NCI-H345 treated with DMSO at 0.1 percent for 48 hours (cell line): ENCODE results near the gene MPO.

Experiments used
- DNase-seq: peaks from one replicate; lab custom pipeline; 2025; ENCODE audit not compliant: unreplicated experiment; lab: John Stamatoyannopoulos, UW

MPO gene

DNA sequence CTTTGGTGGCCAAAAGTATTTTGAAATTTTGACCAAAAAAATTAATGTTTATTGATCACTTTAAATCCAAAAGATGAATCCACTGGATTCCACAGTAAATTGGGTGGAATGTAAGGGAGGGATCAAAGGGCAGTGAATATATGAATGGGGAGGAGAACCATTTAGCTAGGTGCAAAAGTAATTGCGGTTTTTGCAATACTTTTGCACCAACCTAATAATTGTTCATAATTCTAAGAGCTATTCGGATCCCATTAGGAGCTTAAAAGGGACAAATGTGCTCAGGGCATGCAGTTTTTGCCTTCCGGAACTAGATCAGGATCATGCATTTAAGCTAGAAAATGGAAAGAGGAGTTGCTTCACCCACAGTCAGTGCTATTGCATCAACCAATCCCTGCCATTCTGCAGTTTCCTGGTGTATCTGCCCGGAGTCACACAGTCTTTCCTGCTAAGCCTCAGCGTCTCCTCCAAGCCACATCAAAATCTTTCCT is 42.5 kb downstream of the MPO start, which contains the start of gene LPO:
Gene LPO, plus strand, starts transcription at position 438 of the 488 bp plus-strand sequence. CDS start 4,396 bp downstream, outside the sequence.
- DNase-seq, result no peak

DNA sequence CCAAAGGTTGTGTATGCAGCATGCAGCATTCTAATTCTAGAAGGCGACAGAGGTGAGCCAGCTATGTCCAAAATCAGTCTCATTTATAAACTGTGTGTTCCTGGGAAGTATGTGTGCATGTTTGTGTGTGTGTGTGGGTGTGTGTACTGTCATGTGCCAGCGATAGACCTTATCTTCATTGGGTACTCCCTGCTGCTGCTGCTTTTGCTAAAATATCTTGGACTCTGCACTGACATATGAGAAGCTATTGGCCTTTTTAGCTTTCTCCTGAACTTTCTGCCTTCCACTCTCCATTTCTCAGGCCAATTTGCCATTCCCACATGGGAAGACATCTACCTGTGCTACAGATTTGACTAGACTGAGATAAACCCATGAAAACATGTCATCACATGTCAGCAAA is 44.3 kb downstream of the MPO start:
- DNase-seq, result no peak

DNA sequence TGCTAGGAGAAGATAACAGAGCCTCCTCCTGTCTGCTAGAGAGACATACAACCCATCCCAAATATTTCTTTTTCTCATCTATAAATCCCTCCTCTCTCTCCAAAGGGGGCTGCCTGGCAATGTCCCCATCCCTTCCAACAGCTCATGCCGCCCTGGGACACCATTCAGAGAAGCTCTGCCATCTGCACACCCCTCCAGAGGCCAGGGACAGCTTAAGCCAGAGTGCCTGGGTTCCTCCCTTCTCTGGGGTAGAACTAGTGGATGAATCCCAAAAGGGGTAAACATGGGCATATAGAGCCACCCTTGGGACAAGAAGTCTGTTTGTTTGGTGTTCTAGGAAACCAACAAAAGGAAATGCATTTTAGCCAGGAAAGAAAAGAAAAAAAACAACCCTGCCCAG is 44.9 kb downstream of the MPO start:
- DNase-seq, result no peak

DNA sequence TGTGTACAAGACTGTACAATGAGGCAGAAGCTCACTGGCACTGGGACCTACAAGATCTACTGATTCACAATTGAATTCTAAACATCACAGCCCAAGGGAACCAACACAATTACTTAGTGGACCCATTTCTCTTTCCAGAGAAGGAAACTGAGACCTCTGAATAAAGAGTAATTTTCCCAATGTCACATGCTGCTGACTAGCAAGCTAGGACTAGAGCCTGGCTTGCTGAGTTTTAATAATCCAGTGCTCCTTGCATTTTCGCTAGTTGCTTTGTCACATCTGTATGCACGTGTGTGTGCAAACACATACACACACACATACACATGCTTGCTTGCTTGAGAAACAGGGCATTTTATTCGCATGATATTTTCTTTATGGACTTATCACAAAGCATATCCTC is 46.2 kb downstream of the MPO start:
- no peak for DNase-seq

DNA sequence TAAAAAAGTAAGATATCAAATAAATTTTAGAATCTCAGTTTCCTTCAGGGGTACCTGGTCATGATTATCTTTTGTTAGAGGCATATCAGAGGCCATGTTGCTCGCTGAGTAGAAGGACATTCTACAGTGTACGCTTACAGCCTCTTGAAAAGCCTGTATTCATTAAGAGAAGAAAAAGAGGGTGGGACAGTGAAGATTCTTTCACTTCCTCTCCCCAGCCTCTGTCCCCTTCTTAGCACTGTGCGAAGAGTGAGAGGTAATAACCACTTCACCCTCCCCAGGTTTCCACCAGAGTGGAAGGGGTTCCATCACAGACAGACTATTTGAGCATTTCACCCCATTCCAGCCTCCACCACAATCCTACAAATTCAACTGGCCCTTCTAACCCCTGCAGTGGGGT is 47.2 kb downstream of the MPO start:
- no peak for DNase-seq

DNA sequence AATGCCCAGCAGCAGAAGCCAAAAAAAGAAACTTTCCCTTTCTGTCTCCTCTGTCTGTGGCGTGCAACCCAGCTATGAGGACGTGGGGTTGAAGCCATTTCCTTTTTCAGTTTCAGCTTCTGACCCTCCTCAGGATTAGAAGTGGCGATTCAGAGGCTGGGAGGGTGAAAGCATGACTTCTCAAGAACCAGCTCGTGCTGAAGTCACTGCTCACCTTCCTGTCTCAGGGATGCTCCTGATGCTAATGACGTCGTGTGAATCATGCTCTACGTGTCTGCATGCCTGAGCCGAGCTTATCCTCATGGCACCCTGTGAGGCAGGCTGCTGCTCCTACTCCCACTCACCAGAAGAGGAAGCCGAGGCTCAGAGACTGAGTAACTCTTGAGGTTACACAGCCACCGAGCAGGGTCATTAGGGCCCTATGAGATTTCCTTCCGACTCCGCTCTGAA is 48.0 kb downstream of the MPO start:
- DNase-seq, result no peak

DNA sequence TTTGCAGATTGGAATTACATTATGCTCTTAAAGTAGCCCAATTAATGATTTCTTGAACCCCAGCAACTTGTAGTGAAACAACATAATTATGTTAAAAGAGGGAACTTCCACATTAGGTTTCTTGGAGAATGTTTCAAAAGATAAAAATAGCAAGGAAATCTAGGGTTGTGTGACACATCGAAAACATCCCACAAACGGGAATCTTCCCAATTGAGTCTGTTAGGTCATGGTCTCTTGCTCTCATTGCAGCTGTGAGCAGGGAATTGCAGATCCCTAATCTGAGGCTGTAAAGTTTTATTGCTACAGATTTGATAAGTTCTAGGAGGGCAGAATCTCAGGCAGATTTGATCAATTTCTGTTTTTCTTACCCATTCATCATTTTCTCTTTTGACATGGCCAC is 49.1 kb downstream of the MPO start:
- DNase-seq, result no peak

DNA sequence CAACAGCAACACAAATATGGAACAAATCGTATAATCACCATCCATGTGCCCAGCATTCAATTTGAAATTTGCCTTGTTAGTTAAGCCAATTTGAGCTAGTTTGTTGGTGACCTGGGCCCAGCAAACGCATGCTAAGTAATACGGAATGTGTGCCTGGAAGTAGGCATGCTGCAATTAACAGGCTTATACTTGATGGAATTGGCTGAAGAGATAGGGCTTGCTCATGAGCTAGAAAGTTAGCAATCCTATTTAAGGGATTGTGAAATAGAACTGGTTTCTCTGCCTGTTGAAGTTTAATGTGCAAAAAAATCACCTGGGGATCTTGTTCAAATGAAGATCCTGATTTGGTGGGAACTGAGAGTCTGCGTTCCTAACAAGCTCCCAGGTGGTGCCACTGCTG is 50.9 kb downstream of the MPO start:
- DNase-seq, result no peak

DNA sequence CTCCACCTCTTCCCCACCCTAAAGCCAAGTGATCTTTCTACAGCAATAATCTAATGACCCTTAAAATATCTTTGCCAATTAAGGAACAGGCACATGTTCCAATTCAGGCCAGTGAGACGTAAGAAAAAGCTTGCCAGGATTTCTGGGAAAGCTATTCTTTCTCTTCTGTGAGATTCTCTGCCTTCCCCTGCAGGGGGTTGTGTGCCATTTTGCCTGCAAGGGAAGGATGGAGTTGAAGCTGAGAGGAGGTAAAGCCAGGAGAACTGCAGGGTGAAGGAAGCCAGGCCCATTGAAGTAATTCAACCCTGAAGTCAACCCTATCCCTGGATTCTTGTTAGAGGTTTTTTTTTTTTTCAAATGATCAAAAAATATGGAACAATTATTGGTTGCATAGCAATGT is 51.4 kb downstream of the MPO start:
- DNase-seq, result no peak

DNA sequence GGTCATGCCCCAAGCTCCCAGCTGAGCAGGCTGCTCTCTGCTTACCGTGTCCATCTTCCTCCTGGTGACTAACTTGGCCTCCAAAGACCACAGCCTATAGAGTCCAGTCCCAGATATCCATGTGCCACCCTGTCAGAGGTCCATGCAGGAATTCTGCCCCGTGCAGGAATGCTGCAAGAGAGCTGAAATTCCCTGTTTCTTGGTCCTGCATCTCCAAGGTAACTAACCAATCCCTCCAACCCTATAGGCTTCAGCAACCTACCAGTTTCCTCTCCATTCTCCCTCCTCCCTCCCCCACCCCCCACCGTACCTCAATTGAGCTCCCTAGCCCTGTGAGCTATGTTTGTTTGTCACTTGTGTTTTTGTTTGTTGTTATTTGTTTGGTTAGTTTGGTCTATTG is 52.1 kb downstream of the MPO start:
- DNase-seq, result no peak

DNA sequence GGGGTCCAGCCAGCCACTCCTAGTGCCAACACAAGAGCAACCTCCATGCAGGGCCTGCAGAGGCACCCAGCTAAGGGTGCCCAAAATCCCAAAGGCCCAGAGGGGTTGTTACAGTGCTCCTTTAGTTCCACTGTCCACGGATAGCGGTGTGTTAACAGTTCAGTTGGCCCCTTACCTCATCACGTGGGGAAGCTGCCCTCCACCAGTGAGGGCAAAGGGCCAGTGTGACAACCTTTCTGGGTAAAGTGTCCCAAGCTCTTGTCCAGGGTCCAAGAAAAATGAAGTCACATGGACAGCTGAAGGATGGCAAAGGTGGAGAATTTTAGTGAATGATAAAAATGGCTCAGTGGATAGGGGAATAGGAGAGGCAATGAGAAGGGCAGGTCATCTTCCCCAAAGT is 53.0 kb downstream of the MPO start:
- no peak for DNase-seq

DNA sequence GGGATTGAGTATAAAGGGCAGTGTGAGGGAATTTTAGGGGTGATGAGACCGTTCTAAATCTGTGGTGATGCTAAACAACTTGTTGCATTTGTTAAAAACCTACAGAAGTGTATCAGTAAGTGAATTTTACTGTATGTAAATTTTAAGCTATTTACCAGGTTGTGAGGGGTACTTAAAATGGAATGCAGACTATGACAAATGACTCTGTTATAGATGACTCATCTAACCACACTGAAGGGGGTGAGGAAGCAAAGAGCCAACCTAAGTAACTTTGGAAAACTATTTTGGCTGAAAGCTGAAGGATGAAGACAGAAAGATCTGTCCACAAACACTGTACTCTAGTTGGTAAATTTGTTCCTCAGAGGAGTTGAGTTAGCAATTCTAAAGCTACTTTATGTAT is 56.4 kb downstream of the MPO start:
- DNase-seq, result no peak
